Suprapubic skin (tissue), 4 donors: Measurements from ENCODE around the gene PRCC. TPM values are rescaled to one million over a fixed set of nuclear protein-coding genes. Genes with fewer than 3 reads are reported as not detected.

Experiments used
- DNase-seq, 2 donors: peaks; one replicate each; pipeline ENCODE4 v3.0.0-alpha.2; 2019; ENCODE audit warnings: low spot score in 2 of 2
- H3K27ac ChIP-seq: fragments of 200-600 bp; sonication (generic); one replicate; pipeline ENCODE4 v1.5.1; 2019
- H3K27me3 ChIP-seq: fragments of 200-600 bp; sonication (generic); one replicate; pipeline ENCODE4 v1.5.1; 2019
- H3K36me3 ChIP-seq: fragments of 200-600 bp; sonication (generic); one replicate; pipeline ENCODE4 v1.5.1; 2019
- H3K4me1 ChIP-seq: fragments of 200-600 bp; sonication (generic); one replicate; pipeline ENCODE4 v1.5.1; 2019
- H3K4me3 ChIP-seq: fragments of 200-600 bp; sonication (generic); one replicate; pipeline ENCODE4 v1.5.1; 2019; ENCODE audit warnings: mild to moderate bottlenecking
- H3K9me3 ChIP-seq: fragments of 200-600 bp; sonication (generic); one replicate; pipeline ENCODE4 v1.5.1; 2019
- EP300 ChIP-seq: sonication (generic); formaldehyde crosslinking; IDR thresholded peaks from one replicate; pipeline ENCODE4 v1.6.1; 2017; ENCODE audit warnings: antibody characterized with exemption
- POLR2A ChIP-seq, 2 donors: fragments of 450-650 bp; IDR thresholded peaks; one replicate each; pipeline ENCODE4 v1.6.1; 2017; ENCODE audit warnings: antibody characterized with exemption in 2 of 2, mild to moderate bottlenecking in 2 of 2, moderate library complexity in 2 of 2
- POLR2AphosphoS5 ChIP-seq, 3 donors: sonication (generic); formaldehyde crosslinking; IDR thresholded peaks; one replicate each; pipeline ENCODE4 v1.6.1; 2017; ENCODE audit warnings: antibody characterized with exemption in 3 of 3
- WGBS: methylation state at CpG from one replicate; pipeline ENCODE4 v1.1.5; 2018; 5-methylcytosine and 5-hydroxymethylcytosine counted together
- total RNA-seq, 4 donors: library from RNA; depleted of rRNA; stranded (reverse); fragments of >200 nt; gene quantifications; one replicate each; pipeline ENCODE4 v1.1.0, GENCODE V29; 2016
- TF ChIP-seq, protein P1 (sequence below), 2 donors: fragments of 200-600 bp in 1 of 2; fragments of 450-650 bp in 1 of 2; sonication (generic) in 1 of 2; IDR thresholded peaks; one replicate each; pipeline ENCODE4 v1.5.1; 2016 to 2019; ENCODE audit warnings: antibody characterized with exemption in 2 of 2, mild to moderate bottlenecking in 1 of 2, moderate library complexity in 1 of 2

The PRCC gene
- total RNA-seq, 4 donors from 2014 or later, result 39.1 to 50.1 (median 43.3) TPM

DNA sequence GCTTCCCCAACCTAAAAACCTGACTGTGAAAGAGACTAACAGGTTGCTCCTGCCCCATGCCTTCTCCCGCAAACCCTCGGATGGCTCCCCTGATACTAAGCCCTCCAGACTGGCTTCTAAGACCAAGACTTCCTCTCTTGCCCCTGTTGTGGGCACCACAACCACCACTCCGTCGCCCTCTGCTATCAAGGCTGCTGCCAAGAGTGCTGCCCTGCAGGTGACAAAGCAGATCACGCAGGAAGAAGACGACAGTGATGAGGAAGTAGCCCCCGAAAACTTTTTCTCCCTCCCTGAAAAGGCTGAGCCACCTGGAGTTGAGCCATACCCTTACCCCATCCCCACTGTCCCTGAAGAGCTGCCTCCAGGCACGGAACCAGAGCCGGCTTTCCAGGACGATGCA lies 19.3 kb downstream of the PRCC start:
- Histone ChIP-seq H3K9me3 (no peaks in the 10 kb centered on the region), H3K4me3 (no peak overlapping the region), H3K36me3 (peaks cover 80% of the 10 kb centered on the region), H3K27me3 (no peaks in the 10 kb centered on the region), H3K4me1 (peaks cover 4% of the 10 kb centered on the region), H3K27ac (no peak overlapping the region)
- TF ChIP-seq POLR2A (IDR thresholded peaks at IDR 0.05), result no peak
- no peak for TF ChIP-seq POLR2AphosphoS5 (IDR thresholded peaks at IDR 0.05)
- TF ChIP-seq, protein P1, sequence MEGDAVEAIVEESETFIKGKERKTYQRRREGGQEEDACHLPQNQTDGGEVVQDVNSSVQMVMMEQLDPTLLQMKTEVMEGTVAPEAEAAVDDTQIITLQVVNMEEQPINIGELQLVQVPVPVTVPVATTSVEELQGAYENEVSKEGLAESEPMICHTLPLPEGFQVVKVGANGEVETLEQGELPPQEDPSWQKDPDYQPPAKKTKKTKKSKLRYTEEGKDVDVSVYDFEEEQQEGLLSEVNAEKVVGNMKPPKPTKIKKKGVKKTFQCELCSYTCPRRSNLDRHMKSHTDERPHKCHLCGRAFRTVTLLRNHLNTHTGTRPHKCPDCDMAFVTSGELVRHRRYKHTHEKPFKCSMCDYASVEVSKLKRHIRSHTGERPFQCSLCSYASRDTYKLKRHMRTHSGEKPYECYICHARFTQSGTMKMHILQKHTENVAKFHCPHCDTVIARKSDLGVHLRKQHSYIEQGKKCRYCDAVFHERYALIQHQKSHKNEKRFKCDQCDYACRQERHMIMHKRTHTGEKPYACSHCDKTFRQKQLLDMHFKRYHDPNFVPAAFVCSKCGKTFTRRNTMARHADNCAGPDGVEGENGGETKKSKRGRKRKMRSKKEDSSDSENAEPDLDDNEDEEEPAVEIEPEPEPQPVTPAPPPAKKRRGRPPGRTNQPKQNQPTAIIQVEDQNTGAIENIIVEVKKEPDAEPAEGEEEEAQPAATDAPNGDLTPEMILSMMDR (IDR thresholded peaks at IDR 0.05), result no peak
- no peak for TF ChIP-seq EP300
- 83% methylated on average over 6 of the region's 10 CpGs for WGBS
- no peak for DNase-seq

DNA sequence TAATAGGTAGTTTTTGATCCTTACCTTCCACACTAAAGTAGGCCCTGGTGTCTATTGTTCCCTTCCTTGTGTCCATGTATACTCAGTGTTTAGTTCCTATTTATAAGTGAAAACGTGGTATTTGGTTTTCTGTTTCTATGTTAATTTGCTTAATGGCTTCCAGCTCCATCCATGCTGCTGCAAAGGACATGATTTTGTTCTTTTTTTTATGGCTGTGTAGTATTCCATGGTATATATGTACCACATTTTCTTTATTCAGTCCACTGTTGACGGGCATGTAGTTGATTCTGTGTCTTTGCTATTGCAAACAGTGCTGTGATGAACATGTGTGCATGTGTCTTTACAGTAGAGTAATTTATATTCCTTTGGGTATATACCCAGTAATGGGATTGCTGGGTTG lies 20.8 kb downstream of the PRCC start:
- H3K36me3 ChIP-seq, result peaks cover 81% of the 10 kb centered on the region
- DNase-seq, result no peak
- no peaks in the 10 kb centered on the region for H3K9me3 ChIP-seq
- 97% methylated on average over 2 of the region's 2 CpGs for WGBS
- H3K27ac ChIP-seq, result no peak overlapping the region
- H3K4me3 ChIP-seq, result no peak overlapping the region
- H3K27me3 ChIP-seq, result no peaks in the 10 kb centered on the region
- no peak for TF ChIP-seq POLR2A (IDR thresholded peaks at IDR 0.05)
- TF ChIP-seq POLR2AphosphoS5 (IDR thresholded peaks at IDR 0.05), result no peak
- TF ChIP-seq, protein P1 (IDR thresholded peaks at IDR 0.05), result no peak
- no peak for TF ChIP-seq EP300
- H3K4me1 ChIP-seq, result no peaks in the 10 kb centered on the region

DNA sequence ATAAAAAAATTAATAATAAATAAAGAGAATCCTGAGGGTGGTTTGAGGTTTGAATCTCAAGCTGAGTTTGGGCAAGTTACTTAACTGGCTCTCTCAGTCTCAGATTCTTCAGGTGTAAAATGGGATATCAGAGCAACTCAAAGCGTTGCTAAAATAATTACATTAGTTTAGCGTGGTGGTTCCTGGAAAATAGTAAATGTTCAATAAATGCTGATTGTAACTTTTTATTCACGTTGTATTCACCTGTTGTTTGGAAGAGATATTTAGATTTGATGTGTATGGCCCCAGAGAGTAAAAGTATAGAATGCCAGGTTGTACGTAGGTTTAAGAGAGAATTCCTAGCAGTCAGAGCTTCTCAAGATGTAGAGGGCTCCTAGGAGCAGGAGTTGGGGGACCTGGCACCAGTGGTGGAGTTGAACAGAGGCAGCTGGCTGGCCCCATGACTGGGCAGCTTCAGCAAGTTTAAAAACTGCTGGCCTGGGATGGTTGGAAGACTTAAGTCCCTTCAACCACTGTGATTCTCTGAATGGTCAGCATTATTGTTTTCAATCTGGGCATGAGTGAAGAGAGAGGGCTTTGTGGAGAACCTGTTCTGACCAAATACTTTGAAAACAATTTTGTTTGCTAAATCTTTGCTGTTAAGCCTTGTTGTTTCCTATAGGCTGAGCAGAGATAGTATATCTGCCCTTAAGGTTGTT lies 22.4 kb downstream of the PRCC start:
- Histone ChIP-seq H3K4me1 (no peaks in the 10 kb centered on the region), H3K9me3 (no peaks in the 10 kb centered on the region), H3K27ac (no peak overlapping the region), H3K27me3 (no peaks in the 10 kb centered on the region), H3K36me3 (peaks cover 82% of the 10 kb centered on the region), H3K4me3 (no peak overlapping the region)
- TF ChIP-seq POLR2AphosphoS5 (IDR thresholded peaks at IDR 0.05), result no peak
- no peak for TF ChIP-seq EP300
- TF ChIP-seq, protein P1 (IDR thresholded peaks at IDR 0.05), result no peak
- TF ChIP-seq POLR2A (IDR thresholded peaks at IDR 0.05), result no peak
- DNase-seq, result peak in 1 of 2 donors; percentile 4
- 94% methylated on average over 4 of the region's 4 CpGs for WGBS

DNA sequence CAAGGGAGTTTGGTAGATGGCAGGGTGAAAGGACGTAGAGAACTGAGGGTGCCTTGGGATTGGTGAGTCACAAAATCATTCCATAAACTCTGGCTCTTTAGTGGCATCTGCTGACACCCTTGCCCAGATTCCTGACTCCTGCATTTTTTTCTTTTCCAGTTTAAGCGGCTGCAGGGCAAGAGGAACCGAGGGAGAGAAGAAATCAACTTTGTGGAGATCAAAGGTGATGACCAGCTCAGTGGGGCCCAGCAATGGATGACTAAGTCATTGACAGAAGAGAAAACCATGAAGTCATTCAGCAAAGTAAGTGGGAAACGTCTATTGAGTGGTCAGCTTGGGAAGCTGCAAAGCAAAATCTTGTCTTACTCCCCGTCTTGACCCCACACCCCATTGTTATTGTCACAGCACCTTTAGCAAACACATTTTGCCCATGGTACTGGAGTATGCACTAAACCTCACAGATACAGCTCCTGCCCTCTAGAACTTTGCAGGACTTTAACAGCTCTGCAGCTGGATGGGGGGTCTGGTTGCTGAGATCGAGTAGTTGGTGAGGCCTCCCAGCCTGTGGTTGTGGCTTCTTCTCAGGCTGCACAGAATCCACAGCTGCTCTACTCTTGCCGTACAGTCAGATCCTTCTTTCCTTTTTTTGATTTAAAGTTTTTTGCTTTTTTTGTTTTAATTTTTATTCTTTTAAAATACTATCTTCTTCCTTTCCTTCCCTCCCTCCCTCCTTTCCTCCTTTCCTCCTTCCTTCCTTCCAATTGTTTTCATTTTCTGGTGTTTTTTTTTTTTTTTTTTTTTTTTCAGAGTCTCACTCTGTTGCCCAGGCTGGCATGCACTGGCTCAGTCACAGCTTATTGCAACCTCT lies 27.4 kb downstream of the PRCC start:
- no peaks in the 10 kb centered on the region for H3K9me3 ChIP-seq
- H3K4me1 ChIP-seq, result no peaks in the 10 kb centered on the region
- TF ChIP-seq, protein P1 (IDR thresholded peaks at IDR 0.05), result no peak
- TF ChIP-seq POLR2AphosphoS5 (IDR thresholded peaks at IDR 0.05) (no peak), EP300 (no peak)
- no peak overlapping the region for H3K27ac ChIP-seq
- no peak overlapping the region for H3K4me3 ChIP-seq
- DNase-seq, result no peak
- 82% methylated on average over 7 of the region's 7 CpGs for WGBS
- no peaks in the 10 kb centered on the region for H3K27me3 ChIP-seq
- H3K36me3 ChIP-seq, result peaks cover 96% of the 10 kb centered on the region

DNA sequence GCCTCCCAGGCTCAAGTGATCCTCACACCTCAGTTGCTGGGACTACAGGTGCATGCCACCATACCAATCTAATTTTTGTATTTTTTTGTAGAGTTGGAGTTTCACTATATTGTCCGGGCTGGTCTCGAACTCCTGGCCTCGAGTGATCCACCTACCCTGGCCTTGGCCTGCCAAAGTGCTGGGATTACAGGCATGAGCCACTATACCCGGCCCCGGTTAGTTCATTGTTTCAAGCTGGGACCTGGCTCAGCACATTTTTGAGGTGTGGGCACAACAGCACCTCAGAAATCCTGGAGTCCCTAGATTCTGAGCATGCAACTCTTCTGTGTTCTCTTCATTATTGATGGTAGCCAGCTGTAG lies 28.0 kb downstream of the PRCC start:
- Histone ChIP-seq H3K27ac (no peak overlapping the region), H3K4me3 (no peak overlapping the region), H3K36me3 (peaks cover 99% of the 10 kb centered on the region), H3K27me3 (no peaks in the 10 kb centered on the region), H3K9me3 (no peaks in the 10 kb centered on the region), H3K4me1 (no peaks in the 10 kb centered on the region)
- peak in 1 of 2 donors; percentile 59 for DNase-seq
- 95% methylated on average over 5 of the region's 5 CpGs for WGBS
- no peak for TF ChIP-seq EP300
- TF ChIP-seq POLR2A (IDR thresholded peaks at IDR 0.05), result no peak
- TF ChIP-seq, protein P1 (IDR thresholded peaks at IDR 0.05), result no peak
- TF ChIP-seq POLR2AphosphoS5 (IDR thresholded peaks at IDR 0.05), result no peak
